Cerebellar cortex (tissue), 1 donor: ENCODE results near the gene KLF3.

Experiments
- DNase-seq: peaks from one replicate; pipeline ENCODE4 v3.0.0-alpha.2; 2015; ENCODE audit warnings: low spot score

KLF3 gene

GRCh38 chr4:38674258-38675144 is 10.5 kb downstream of the KLF3 start:
- DNase-seq: peak; percentile 55

GRCh38 chr4:38675146-38676121 is 11.4 kb downstream of the KLF3 start:
- DNase-seq: peak; percentile 88

DNA sequence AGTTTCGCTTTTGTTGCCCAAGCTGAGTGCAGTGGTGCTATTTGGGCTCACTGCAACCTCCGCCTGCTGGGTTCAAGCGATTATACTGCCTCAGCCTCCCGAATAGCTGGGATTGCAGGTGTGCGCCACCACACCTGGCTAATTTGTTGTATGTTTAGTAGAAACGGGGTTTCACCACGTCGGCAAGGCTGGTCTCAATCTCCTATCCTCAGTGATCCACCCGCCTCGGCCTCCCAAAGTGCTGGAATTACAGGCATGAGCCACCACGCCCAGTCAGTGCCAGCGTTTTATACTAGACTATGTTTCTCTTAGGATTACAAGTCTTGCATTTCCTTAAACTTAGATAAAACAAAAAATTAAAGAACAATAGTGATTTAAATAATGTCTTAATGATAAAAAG is 13.0 kb downstream of the KLF3 start:
- no peak for DNase-seq

GRCh38 chr4:38677441-38677840 is 13.4 kb downstream of the KLF3 start:
- no peak for DNase-seq

DNA sequence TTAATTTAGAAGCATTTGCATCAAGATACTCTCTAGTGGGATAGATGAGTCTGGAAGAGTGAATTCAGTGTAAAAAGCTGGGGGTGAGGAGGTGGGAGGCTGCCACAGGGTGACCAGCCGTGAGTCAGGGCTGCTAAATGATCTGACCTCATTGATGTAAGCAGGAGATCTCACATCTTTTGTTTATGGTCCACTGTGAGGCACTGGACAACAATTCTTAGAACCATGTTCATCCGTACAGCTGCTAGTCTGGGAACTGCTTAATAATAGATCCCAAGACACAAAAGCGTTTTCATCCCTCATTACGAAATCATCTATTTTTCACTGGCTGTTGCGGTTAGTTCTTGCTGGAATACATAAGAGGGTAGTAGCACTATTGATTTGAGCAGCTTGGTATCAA is 14.1 kb downstream of the KLF3 start:
- no peak for DNase-seq

- no peak for DNase-seq
Observed at GRCh38 chr4:38679921-38680320, 15.9 kb downstream of the KLF3 start.

GRCh38 chr4:38681281-38681991 is 17.4 kb downstream of the KLF3 start:
- DNase-seq: no peak

- no peak for DNase-seq
Observed at GRCh38 chr4:38682336-38682735, 18.3 kb downstream of the KLF3 start.

DNA sequence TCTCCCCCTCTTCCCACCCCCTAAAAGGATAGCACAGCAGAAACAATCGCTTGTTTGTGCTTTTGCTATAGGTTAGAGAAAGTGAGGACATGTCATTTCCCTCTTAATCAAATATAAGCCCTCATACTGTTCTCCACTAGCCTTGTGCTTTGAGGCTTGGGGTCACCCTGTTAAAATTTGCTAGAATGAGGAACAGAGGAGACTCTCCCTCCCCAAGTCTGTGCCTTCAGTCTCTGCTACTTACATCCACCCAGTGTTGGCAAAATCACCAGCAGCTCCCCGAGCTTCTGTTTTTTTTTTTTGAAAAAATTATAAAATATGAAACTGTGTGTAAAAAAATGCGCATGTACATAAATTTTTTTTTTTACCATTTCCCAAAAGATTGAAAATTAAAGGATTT is 19.3 kb downstream of the KLF3 start:
- DNase-seq: no peak

GRCh38 chr4:38684271-38684670 is 20.3 kb downstream of the KLF3 start:
- DNase-seq: no peak

- peak; percentile 60 for DNase-seq
Observed at GRCh38 chr4:38684951-38685844, 21.2 kb downstream of the KLF3 start.

GRCh38 chr4:38686682-38687081 is 22.7 kb downstream of the KLF3 start:
- DNase-seq: no peak

DNA sequence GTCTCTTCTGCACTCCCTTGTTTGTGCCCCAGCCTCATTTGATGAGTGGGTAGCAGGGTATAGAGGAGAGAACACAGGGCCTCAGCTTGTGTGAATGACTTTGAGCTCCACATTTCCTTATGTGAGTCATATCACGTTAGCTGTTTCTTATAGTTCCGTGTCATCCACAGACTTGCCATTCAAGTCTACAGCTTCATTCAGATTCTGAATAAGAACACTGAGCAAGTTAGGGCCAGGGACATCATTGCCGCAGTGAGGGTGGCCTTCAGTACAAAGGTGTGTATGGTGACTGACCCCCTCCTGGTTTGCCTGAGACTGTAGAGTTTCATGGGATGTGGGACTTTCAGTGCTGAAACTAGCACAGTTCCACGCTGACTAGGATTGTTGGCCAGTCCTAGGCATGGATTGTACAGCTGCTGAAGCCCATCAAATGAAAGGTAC is 23.6 kb downstream of the KLF3 start:
- DNase-seq: no peak

GRCh38 chr4:38688676-38689355 is 24.8 kb downstream of the KLF3 start:
- DNase-seq: no peak

DNA sequence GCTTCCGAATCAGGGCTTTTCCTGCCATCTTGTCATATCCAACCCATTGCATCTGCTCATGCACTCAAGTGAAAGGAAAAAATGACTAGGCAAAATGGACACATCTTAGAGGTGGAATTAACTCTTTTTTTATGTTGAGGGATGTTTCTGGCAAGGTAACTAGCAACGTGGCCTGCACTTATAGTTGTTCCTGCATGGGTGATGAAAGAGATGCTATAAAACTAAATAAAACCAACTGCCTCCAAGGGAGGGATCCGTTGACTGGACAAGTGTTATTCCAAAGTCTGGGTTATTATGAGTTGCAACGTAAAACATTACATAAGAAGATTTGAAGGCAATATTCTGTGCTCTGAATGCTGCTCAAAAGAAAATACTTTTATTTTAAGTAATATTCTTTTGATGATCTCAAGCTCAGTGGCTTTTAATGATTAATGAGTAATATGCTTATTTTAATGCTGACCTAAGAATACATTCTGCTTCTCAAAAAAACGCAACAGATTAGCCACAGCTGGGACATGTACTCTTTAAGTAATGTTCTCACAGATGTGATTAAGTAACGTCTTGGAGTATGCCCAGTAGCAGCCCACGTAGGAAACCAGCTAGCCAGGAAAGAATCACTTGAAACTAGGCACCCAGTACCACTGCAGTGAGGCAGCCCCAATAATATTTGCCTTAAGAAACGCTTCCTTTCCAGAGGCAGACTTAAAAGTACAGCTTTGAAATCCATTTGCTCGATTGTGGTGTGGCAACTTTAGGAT is 27.4 kb downstream of the KLF3 start:
- DNase-seq: no peak

GRCh38 chr4:38692421-38692820 is 28.4 kb downstream of the KLF3 start:
- no peak for DNase-seq

GRCh38 chr4:38693569-38693968 is 29.6 kb downstream of the KLF3 start:
- no peak for DNase-seq

DNA sequence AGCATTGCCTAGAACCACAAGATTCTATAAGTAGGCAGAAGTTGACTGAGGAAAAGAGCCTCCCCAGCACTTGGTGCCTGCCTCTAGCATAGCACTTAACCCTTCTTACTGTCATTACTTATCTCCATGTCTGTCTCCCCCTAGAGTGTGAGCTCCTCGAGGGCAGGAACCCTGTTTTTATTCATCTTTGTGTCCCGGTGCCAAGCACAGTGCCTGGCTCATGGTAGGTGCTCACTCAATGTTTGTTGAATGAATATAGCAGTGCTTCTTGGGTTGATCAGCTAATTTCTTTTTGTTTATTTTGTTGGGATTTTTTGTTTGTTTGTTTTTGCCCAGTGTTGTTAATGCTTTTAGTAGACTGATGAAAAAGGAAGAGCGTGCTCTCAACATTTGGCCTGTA is 30.3 kb downstream of the KLF3 start:
- no peak for DNase-seq

DNA sequence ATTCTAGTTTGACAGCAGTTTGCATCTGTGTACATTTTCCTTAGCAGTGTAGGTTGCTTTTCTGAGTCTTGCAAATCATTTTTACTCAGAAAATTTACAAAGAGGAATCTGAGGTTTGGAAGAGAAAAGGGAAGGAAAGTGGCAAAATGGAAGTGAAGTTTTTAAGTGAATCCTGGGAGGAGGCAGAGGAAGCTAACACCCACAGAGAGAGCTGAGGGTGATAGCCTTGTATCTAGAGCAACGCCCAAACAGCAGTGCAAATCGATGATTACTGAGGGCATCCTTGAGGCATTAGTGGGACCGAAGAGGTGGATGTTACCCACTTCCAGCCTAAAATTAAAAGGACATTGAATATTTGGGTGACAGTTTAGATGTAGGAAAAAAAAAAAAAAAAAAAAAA is 31.8 kb downstream of the KLF3 start:
- DNase-seq: no peak

DNA sequence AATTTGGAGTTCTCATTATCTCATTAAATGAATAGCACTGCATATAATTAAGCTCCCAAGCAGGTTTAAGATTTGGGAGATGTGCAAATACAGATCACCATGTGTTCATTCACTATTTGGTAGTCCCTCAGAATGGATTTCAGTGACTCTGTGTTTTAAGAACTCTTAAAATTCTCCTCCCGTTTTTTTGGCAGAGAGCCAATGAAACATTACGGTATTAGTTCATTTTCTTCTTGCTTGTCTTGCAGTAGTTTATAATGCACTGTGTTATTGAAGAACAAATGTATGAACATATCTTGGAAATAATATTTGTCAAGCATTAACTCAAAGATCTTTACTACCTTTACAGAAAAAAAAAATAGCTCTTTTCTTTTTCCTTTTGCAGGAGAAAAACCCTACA is 32.7 kb downstream of the KLF3 start:
- DNase-seq: no peak
